IPS-18a (cell line): Measurements from ENCODE around the gene CUEDC1.
A peak's percentile ranks its signal among the peaks of the same experiment; 100 is the strongest.

ENCODE experiments used
- H3K27ac ChIP-seq: one replicate; pipeline ENCODE4 v1.5.1; 2013; ENCODE audit warnings: low read length
- H3K27me3 ChIP-seq: one replicate; pipeline ENCODE4 v1.6.1; 2013; ENCODE audit warnings: mild to moderate bottlenecking, low read length; ENCODE audit not compliant: control insufficient read depth, insufficient read depth
- H3K36me3 ChIP-seq: one replicate; pipeline ENCODE4 v1.6.1; 2013; ENCODE audit warnings: low read depth, low read length; ENCODE audit not compliant: control insufficient read depth
- H3K4me1 ChIP-seq: one replicate; pipeline ENCODE4 v1.6.1; 2013; ENCODE audit warnings: low read depth, low read length; ENCODE audit not compliant: control insufficient read depth
- H3K4me3 ChIP-seq: one replicate; pipeline ENCODE4 v1.5.1; 2013; ENCODE audit warnings: low read length
- H3K9ac ChIP-seq: one replicate; pipeline ENCODE4 v1.6.1; 2013; ENCODE audit warnings: mild to moderate bottlenecking, low read length, moderate library complexity
- H3K9me3 ChIP-seq: one replicate; pipeline ENCODE4 v1.6.1; 2013; ENCODE audit warnings: low read depth, low read length; ENCODE audit not compliant: control insufficient read depth

The CUEDC1 gene

GRCh38 chr17:57993471-57994365 is 38.5 kb upstream of the CUEDC1 start:
- Histone ChIP-seq H3K27me3 (no peaks in the 10 kb centered on the region), H3K4me3 (no peak overlapping the region), H3K9me3 (no peaks in the 10 kb centered on the region), H3K27ac (no peak overlapping the region), H3K9ac (no peak overlapping the region), H3K36me3 (peaks cover 15% of the 10 kb centered on the region), H3K4me1 (peaks cover 26% of the 10 kb centered on the region)

- Histone ChIP-seq H3K9ac (no peak overlapping the region), H3K27ac (no peak overlapping the region), H3K9me3 (no peaks in the 10 kb centered on the region), H3K36me3 (no peaks in the 10 kb centered on the region), H3K4me3 (no peak overlapping the region), H3K27me3 (no peaks in the 10 kb centered on the region), H3K4me1 (peaks cover 29% of the 10 kb centered on the region)
Measured at GRCh38 chr17:57991537-57991936, 36.3 kb upstream of the CUEDC1 start.

GRCh38 chr17:57990037-57990436 is 34.8 kb upstream of the CUEDC1 start:
- Histone ChIP-seq H3K4me3 (no peak overlapping the region), H3K27ac (no peak overlapping the region), H3K27me3 (no peaks in the 10 kb centered on the region), H3K9me3 (no peaks in the 10 kb centered on the region), H3K9ac (no peak overlapping the region), H3K36me3 (no peaks in the 10 kb centered on the region), H3K4me1 (peaks cover 33% of the 10 kb centered on the region)

GRCh38 chr17:57988301-57989250 is 33.4 kb upstream of the CUEDC1 start:
- H3K9me3 ChIP-seq, result no peaks in the 10 kb centered on the region
- H3K27ac ChIP-seq, result peak overlapping the region; percentile 67
- peak overlapping the region; percentile 78 for H3K9ac ChIP-seq
- peak overlapping the region; percentile 80 for H3K4me3 ChIP-seq
- peaks cover 30% of the 10 kb centered on the region for H3K4me1 ChIP-seq
- peaks cover 4% of the 10 kb centered on the region for H3K36me3 ChIP-seq
- H3K27me3 ChIP-seq, result no peaks in the 10 kb centered on the region

- Histone ChIP-seq H3K27me3 (no peaks in the 10 kb centered on the region), H3K4me1 (peaks cover 30% of the 10 kb centered on the region), H3K9me3 (no peaks in the 10 kb centered on the region), H3K9ac (peak within 1 kb of the TSS; percentile 88), H3K36me3 (peaks cover 6% of the 10 kb centered on the region), H3K27ac (peak within 1 kb of the TSS; percentile 67), H3K4me3 (peak within 1 kb of the TSS; percentile 96)
Measured at GRCh38 chr17:57987581-57988300, 32.5 kb upstream of the CUEDC1 start, which contains the start of gene VEZF1. TSS of gene VEZF1 (minus strand) at chr17:57988254. CDS start at chr17:57988111, 143 bp downstream.

- Histone ChIP-seq H3K27me3 (no peaks in the 10 kb centered on the region), H3K4me3 (peak overlapping the region; percentile 96), H3K27ac (peak overlapping the region; percentile 67), H3K9ac (peak overlapping the region; percentile 88), H3K4me1 (peaks cover 30% of the 10 kb centered on the region), H3K9me3 (no peaks in the 10 kb centered on the region), H3K36me3 (peaks cover 13% of the 10 kb centered on the region)
Measured at GRCh38 chr17:57986841-57987580, 31.8 kb upstream of the CUEDC1 start.

GRCh38 chr17:57985675-57985974 is 30.4 kb upstream of the CUEDC1 start:
- H3K36me3 ChIP-seq, result peaks cover 25% of the 10 kb centered on the region
- H3K4me3 ChIP-seq, result peak overlapping the region; percentile 1
- H3K4me1 ChIP-seq, result peaks cover 30% of the 10 kb centered on the region
- H3K27me3 ChIP-seq, result no peaks in the 10 kb centered on the region
- no peak overlapping the region for H3K27ac ChIP-seq
- no peaks in the 10 kb centered on the region for H3K9me3 ChIP-seq
- H3K9ac ChIP-seq, result no peak overlapping the region

- H3K9me3 ChIP-seq, result no peaks in the 10 kb centered on the region
- H3K27ac ChIP-seq, result no peak overlapping the region
- peaks cover 30% of the 10 kb centered on the region for H3K36me3 ChIP-seq
- H3K27me3 ChIP-seq, result no peaks in the 10 kb centered on the region
- peak overlapping the region; percentile 1 for H3K4me3 ChIP-seq
- peaks cover 30% of the 10 kb centered on the region for H3K4me1 ChIP-seq
- H3K9ac ChIP-seq, result no peak overlapping the region
Measured at GRCh38 chr17:57984936-57985674, 29.9 kb upstream of the CUEDC1 start.

- Histone ChIP-seq H3K36me3 (peaks cover 36% of the 10 kb centered on the region), H3K9ac (no peak overlapping the region), H3K27ac (no peak overlapping the region), H3K4me3 (no peak overlapping the region), H3K4me1 (peaks cover 27% of the 10 kb centered on the region), H3K9me3 (no peaks in the 10 kb centered on the region), H3K27me3 (no peaks in the 10 kb centered on the region)
Measured at GRCh38 chr17:57984261-57984890, 29.2 kb upstream of the CUEDC1 start.

GRCh38 chr17:57983446-57983845 is 28.2 kb upstream of the CUEDC1 start:
- H3K36me3 ChIP-seq, result peaks cover 45% of the 10 kb centered on the region
- H3K9me3 ChIP-seq, result no peaks in the 10 kb centered on the region
- H3K27me3 ChIP-seq, result no peaks in the 10 kb centered on the region
- no peak overlapping the region for H3K9ac ChIP-seq
- no peak overlapping the region for H3K27ac ChIP-seq
- peaks cover 18% of the 10 kb centered on the region for H3K4me1 ChIP-seq
- H3K4me3 ChIP-seq, result no peak overlapping the region
